Karpas-422 (cell line): ENCODE data around the gene PSD. TPM values are rescaled to one million over a fixed set of nuclear protein-coding genes. Genes with fewer than 3 reads are reported as not detected.
A peak's percentile ranks its signal among the peaks of the same experiment; 100 is the strongest.

ENCODE experiments used
- DNase-seq: peaks from one replicate; pipeline ENCODE4 v3.0.0-alpha.2; 2015
- H2AFZ ChIP-seq: fragments of 200-600 bp; sonication (generic); 2 replicates; pipeline ENCODE4 v1.6.1; 2014; ENCODE audit warnings: antibody characterized with exemption, low read length, mixed read lengths
- H3K27ac ChIP-seq: fragments of 200-600 bp; sonication (generic); 2 replicates; pipeline ENCODE4 v1.5.1; 2014; ENCODE audit warnings: mild to moderate bottlenecking, low read length, moderate library complexity
- H3K27me3 ChIP-seq: fragments of 200-600 bp; sonication (generic); 2 replicates; pipeline ENCODE4 v1.6.1; 2014; ENCODE audit warnings: low read length, mixed read lengths
- H3K36me3 ChIP-seq: fragments of 200-600 bp; sonication (generic); 2 replicates; pipeline ENCODE4 v1.6.1; 2014; ENCODE audit warnings: low read length, mixed read lengths; ENCODE audit not compliant: insufficient read depth
- H3K4me1 ChIP-seq: fragments of 200-600 bp; sonication (generic); 2 replicates; pipeline ENCODE4 v1.6.1; 2014; ENCODE audit warnings: mild to moderate bottlenecking, low read length, mixed read lengths
- H3K4me2 ChIP-seq: fragments of 200-600 bp; sonication (generic); 2 replicates; pipeline ENCODE4 v1.6.1; 2014; ENCODE audit warnings: low read length, low read depth, mild to moderate bottlenecking; ENCODE audit not compliant: poor library complexity, severe bottlenecking
- H3K4me3 ChIP-seq: fragments of 200-600 bp; sonication (generic); 2 replicates; pipeline ENCODE4 v1.5.1; 2014; ENCODE audit warnings: mild to moderate bottlenecking, antibody characterized with exemption, low read length, mixed read lengths
- H3K79me2 ChIP-seq: fragments of 200-600 bp; sonication (generic); 2 replicates; pipeline ENCODE4 v1.6.1; 2014; ENCODE audit warnings: mild to moderate bottlenecking, low read length, mixed read lengths
- H3K9ac ChIP-seq: fragments of 200-600 bp; sonication (generic); 2 replicates; pipeline ENCODE4 v1.6.0; 2014; ENCODE audit warnings: low read length
- H3K9me2 ChIP-seq: fragments of 200-600 bp; sonication (generic), shearing (Covaris generic); replicated peaks from 2 replicates; pipeline ENCODE4 v1.6.0; 2014; ENCODE audit warnings: mild to moderate bottlenecking, low read length, moderate library complexity; ENCODE audit not compliant: insufficient read depth
- H3K9me3 ChIP-seq: fragments of 300-700, 200-600 bp; sonication (generic); 2 replicates; pipeline ENCODE4 v1.6.1; 2014; ENCODE audit warnings: low read length, mixed read lengths
- H4K20me1 ChIP-seq: fragments of 200-600 bp; sonication (generic); 2 replicates; pipeline ENCODE4 v1.6.1; 2014; ENCODE audit warnings: mild to moderate bottlenecking, antibody characterized with exemption, low read length, low read depth; ENCODE audit not compliant: insufficient read depth
- total RNA-seq: library from RNA; depleted of rRNA; stranded (reverse); fragments of >200 nt; shearing (Covaris generic); gene quantifications from 2 replicates; pipeline ENCODE4 v1.2.3, GENCODE V29; 2014; ENCODE audit warnings: low replicate concordance; rRNA removed

PSD gene
- 0.19 and 0.61 TPM in 2 replicates for total RNA-seq

DNA sequence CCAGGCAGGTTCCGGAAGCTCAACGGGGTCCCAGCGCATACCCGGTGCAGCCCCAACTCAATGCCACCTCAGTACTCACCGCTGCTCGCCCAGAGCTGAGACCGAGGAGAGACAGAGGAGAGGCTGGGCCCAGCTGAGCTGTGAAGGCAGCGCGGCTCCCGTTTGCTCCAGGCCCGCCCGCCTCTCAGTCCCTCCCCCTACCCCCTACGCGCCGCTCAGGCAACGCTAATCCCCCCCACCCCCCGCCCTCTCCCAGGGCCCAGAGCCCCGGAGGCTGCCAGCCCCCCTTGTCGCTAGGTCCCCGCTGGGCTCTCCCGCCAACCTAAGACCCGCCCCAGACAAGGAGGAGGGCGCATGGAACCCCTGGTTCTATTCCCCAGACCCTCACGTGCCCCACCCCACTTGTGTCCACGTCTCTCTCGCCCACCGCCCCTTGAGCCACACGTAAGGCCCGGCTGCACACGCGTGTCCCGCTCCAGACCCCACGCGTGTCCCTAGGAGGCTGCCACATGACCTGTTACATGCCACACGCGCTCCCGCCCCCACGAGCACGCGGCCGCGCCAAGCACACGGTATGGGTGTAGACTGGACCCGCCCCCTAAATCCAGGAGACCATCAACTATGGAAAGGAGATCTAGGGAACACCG lies at the start of gene PSD:
TSS of gene PSD (minus strand) at position 164 of the 647 bp plus-strand sequence. CDS start 1,747 bp downstream, outside the sequence.
- Histone ChIP-seq H2AFZ (no peak within 1 kb of the TSS), H3K79me2 (no peaks in the 10 kb centered on the region), H3K9me3 (no peaks in the 10 kb centered on the region), H3K36me3 (no peaks in the 10 kb centered on the region), H3K9ac (peak within 1 kb of the TSS; percentile 72), H3K4me2 (peak within 1 kb of the TSS; percentile 80), H3K27me3 (no peaks in the 10 kb centered on the region), H4K20me1 (no peaks in the 10 kb centered on the region), H3K27ac (no peak within 1 kb of the TSS), H3K4me1 (peaks cover 12% of the 10 kb centered on the region), H3K4me3 (peak within 1 kb of the TSS; percentile 78), H3K9me2 (no peaks in the 10 kb centered on the region)
- no peak for DNase-seq

DNA sequence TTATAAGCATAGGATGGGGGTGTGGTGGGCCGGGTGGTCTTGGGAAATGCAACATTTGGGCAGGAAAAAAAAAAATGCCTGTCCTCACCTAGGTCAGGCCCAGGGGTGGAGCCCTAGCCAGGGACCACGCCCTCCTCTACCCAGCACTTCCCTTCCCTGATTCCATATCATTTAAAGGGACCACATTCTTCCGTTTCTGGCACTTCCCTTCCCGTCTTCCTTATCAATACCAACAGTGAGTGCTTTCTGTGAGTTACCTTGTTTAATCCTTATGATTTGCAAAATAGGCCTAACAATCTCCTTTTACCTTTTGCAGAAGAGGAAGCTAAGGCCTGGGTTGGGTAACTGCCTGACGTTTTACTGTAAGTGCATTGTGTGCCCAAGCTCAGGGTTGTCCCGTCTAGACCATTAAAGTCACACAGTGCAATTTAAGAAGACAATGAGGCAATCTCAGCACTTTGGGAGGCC lies 49.4 kb upstream of the PSD start:
- H2AFZ ChIP-seq, result no peak overlapping the region
- no peak overlapping the region for H3K4me2 ChIP-seq
- H3K9ac ChIP-seq, result no peak overlapping the region
- H3K27me3 ChIP-seq, result no peaks in the 10 kb centered on the region
- no peaks in the 10 kb centered on the region for H3K4me1 ChIP-seq
- H3K9me3 ChIP-seq, result no peaks in the 10 kb centered on the region
- no peaks in the 10 kb centered on the region for H3K9me2 ChIP-seq
- no peak overlapping the region for H3K4me3 ChIP-seq
- no peak for DNase-seq
- H3K27ac ChIP-seq, result no peak overlapping the region
- no peaks in the 10 kb centered on the region for H3K36me3 ChIP-seq
- no peaks in the 10 kb centered on the region for H4K20me1 ChIP-seq
- no peaks in the 10 kb centered on the region for H3K79me2 ChIP-seq

- no peak overlapping the region for H3K4me3 ChIP-seq
- no peak for DNase-seq
- no peaks in the 10 kb centered on the region for H3K79me2 ChIP-seq
- H3K9ac ChIP-seq, result no peak overlapping the region
- H3K27ac ChIP-seq, result no peak overlapping the region
- no peak overlapping the region for H3K4me2 ChIP-seq
- H3K4me1 ChIP-seq, result peaks cover under 1% of the 10 kb centered on the region; the same call in 1 of the 2 replicates
- no peaks in the 10 kb centered on the region for H4K20me1 ChIP-seq
- no peak overlapping the region for H2AFZ ChIP-seq
- no peaks in the 10 kb centered on the region for H3K9me2 ChIP-seq
- H3K9me3 ChIP-seq, result no peaks in the 10 kb centered on the region
- no peaks in the 10 kb centered on the region for H3K27me3 ChIP-seq
- H3K36me3 ChIP-seq, result no peaks in the 10 kb centered on the region
These were observed 48.7 kb upstream of the PSD start for GRCh38 chr10:102467318-102467717.

GRCh38 chr10:102465466-102465865 lies 46.9 kb upstream of the PSD start:
- no peaks in the 10 kb centered on the region for H3K9me3 ChIP-seq
- no peak overlapping the region for H2AFZ ChIP-seq

GRCh38 chr10:102463983-102464382 lies 45.4 kb upstream of the PSD start:
- H3K36me3 ChIP-seq, result no peaks in the 10 kb centered on the region
- no peaks in the 10 kb centered on the region for H4K20me1 ChIP-seq
- H3K4me3 ChIP-seq, result no peak overlapping the region
- H3K4me1 ChIP-seq, result peaks cover 16% of the 10 kb centered on the region
- no peak overlapping the region for H2AFZ ChIP-seq
- no peaks in the 10 kb centered on the region for H3K9me3 ChIP-seq
- no peak for DNase-seq
- no peak overlapping the region for H3K9ac ChIP-seq
- no peaks in the 10 kb centered on the region for H3K27me3 ChIP-seq
- no peaks in the 10 kb centered on the region for H3K9me2 ChIP-seq
- H3K27ac ChIP-seq, result no peak overlapping the region
- H3K79me2 ChIP-seq, result no peaks in the 10 kb centered on the region
- H3K4me2 ChIP-seq, result no peak overlapping the region

More at GRCh38 chr10:102465466-102465865, 46.9 kb upstream of the PSD start:
- Histone ChIP-seq H3K4me2 (no peak overlapping the region), H3K27me3 (no peaks in the 10 kb centered on the region), H3K79me2 (no peaks in the 10 kb centered on the region), H3K9ac (no peak overlapping the region), H3K27ac (no peak overlapping the region), H3K36me3 (no peaks in the 10 kb centered on the region), H4K20me1 (no peaks in the 10 kb centered on the region), H3K4me1 (peaks cover 16% of the 10 kb centered on the region), H3K4me3 (no peak overlapping the region), H3K9me2 (no peaks in the 10 kb centered on the region)
- DNase-seq, result no peak

- H3K4me3 ChIP-seq, result no peak overlapping the region
- H2AFZ ChIP-seq, result no peak overlapping the region
- no peaks in the 10 kb centered on the region for H3K36me3 ChIP-seq
- no peaks in the 10 kb centered on the region for H3K27me3 ChIP-seq
- no peaks in the 10 kb centered on the region for H3K9me3 ChIP-seq
- no peak for DNase-seq
- no peak overlapping the region for H3K27ac ChIP-seq
- H3K4me1 ChIP-seq, result peaks cover 16% of the 10 kb centered on the region
- H3K9me2 ChIP-seq, result no peaks in the 10 kb centered on the region
- H3K9ac ChIP-seq, result no peak overlapping the region
- H4K20me1 ChIP-seq, result no peaks in the 10 kb centered on the region
- no peak overlapping the region for H3K4me2 ChIP-seq
- no peaks in the 10 kb centered on the region for H3K79me2 ChIP-seq
These were observed 44.0 kb upstream of the PSD start for GRCh38 chr10:102462512-102463054.

GRCh38 chr10:102461187-102462054 lies 42.8 kb upstream of the PSD start:
- Histone ChIP-seq H3K4me3 (peak overlapping the region; percentile 72), H3K9me3 (no peaks in the 10 kb centered on the region), H3K79me2 (no peaks in the 10 kb centered on the region), H3K36me3 (no peaks in the 10 kb centered on the region), H4K20me1 (no peaks in the 10 kb centered on the region), H3K4me1 (peaks cover 16% of the 10 kb centered on the region), H3K27me3 (no peaks in the 10 kb centered on the region), H3K4me2 (peak overlapping the region; percentile 89), H3K9ac (peak overlapping the region; percentile 76), H3K9me2 (no peaks in the 10 kb centered on the region), H3K27ac (no peak overlapping the region), H2AFZ (peak overlapping the region; percentile 95; the same call in 1 of the 2 replicates)
- DNase-seq, result peak; percentile 93

- H3K9ac ChIP-seq, result no peak overlapping the region
- peak overlapping the region; percentile 89 for H3K4me2 ChIP-seq
- H3K27ac ChIP-seq, result no peak overlapping the region
- no peaks in the 10 kb centered on the region for H3K9me3 ChIP-seq
- H3K27me3 ChIP-seq, result no peaks in the 10 kb centered on the region
- H3K9me2 ChIP-seq, result no peaks in the 10 kb centered on the region
- H3K4me1 ChIP-seq, result peaks cover 16% of the 10 kb centered on the region
- no peaks in the 10 kb centered on the region for H4K20me1 ChIP-seq
- H3K79me2 ChIP-seq, result no peaks in the 10 kb centered on the region
- no peak for DNase-seq
- no peaks in the 10 kb centered on the region for H3K36me3 ChIP-seq
- H2AFZ ChIP-seq, result peak overlapping the region; percentile 95; the same call in 1 of the 2 replicates
- H3K4me3 ChIP-seq, result peak overlapping the region; percentile 72; the same call in 1 of the 2 replicates
These were observed 42.2 kb upstream of the PSD start for GRCh38 chr10:102460836-102461186.
